Measurements from ENCODE around the gene CNKSR2. TPM values are rescaled to one million over a fixed set of nuclear protein-coding genes. Genes with fewer than 3 reads are reported as not detected.

The CNKSR2 gene
- total RNA-seq, 1 experiment from 2014 or later, result 11.3 TPM

GRCh38 chrX:21408307-21408706 is 34.1 kb downstream of the CNKSR2 start:
- ChIA-PET CTCF (no interaction called here), POLR2A (no interaction called here)
- H3K4me1 Mint-ChIP-seq, result peaks cover 12% of the 10 kb centered on the region
- H3K27me3 Mint-ChIP-seq (ENCODE audit: low read depth), result no peaks in the 10 kb centered on the region
- no peak overlapping the region for H3K4me3 Mint-ChIP-seq
- DNase-seq (ENCODE audit: low spot score), result no peak
- TF ChIP-seq ZNF671 (CRISPR knock-in tag; IDR thresholded peaks at IDR 0.05) (no peak), FOXP1 (CRISPR knock-in tag; IDR thresholded peaks at IDR 0.05; ENCODE audit: borderline replicate concordance) (no peak), ATF3 (CRISPR knock-in tag; conservative IDR thresholded peaks at IDR 0.05) (no peak), IRF2 (CRISPR knock-in tag; IDR thresholded peaks at IDR 0.05; ENCODE audit: borderline replicate concordance, low read depth) (no peak), TP53 (CRISPR knock-in tag; IDR thresholded peaks at IDR 0.05) (no peak), RORB (CRISPR knock-in tag; IDR thresholded peaks at IDR 0.05) (no peak), PRRX2 (CRISPR knock-in tag; IDR thresholded peaks at IDR 0.05) (no peak)
- no peak for ATAC-seq
- no peak overlapping the region for H3K27ac Mint-ChIP-seq
- H3K9me3 Mint-ChIP-seq, result no peaks in the 10 kb centered on the region
- no peaks in the 10 kb centered on the region for H3K36me3 Mint-ChIP-seq

- peaks cover 3% of the 10 kb centered on the region for H3K36me3 Mint-ChIP-seq
- peaks cover 12% of the 10 kb centered on the region for H3K4me1 Mint-ChIP-seq
- peaks cover 4% of the 10 kb centered on the region for H3K9me3 Mint-ChIP-seq
- CTCF ChIA-PET, result no interaction called here
- POLR2A ChIA-PET, result no interaction called here
- H3K27me3 Mint-ChIP-seq (ENCODE audit: low read depth), result no peaks in the 10 kb centered on the region
- no peak for ATAC-seq
- no peak overlapping the region for H3K4me3 Mint-ChIP-seq
- no peak overlapping the region for H3K27ac Mint-ChIP-seq
- DNase-seq (ENCODE audit: low spot score), result no peak
- TF ChIP-seq ATF2 (CRISPR knock-in tag; IDR thresholded peaks at IDR 0.05; ENCODE audit: borderline replicate concordance, low read depth) (no peak), ZNF396 (CRISPR knock-in tag; IDR thresholded peaks at IDR 0.05; ENCODE audit: borderline replicate concordance) (no peak), ELF4 (CRISPR knock-in tag; IDR thresholded peaks at IDR 0.05; ENCODE audit: low read depth) (no peak), ETV6 (CRISPR knock-in tag; IDR thresholded peaks at IDR 0.05) (no peak), E2F4 (CRISPR knock-in tag; IDR thresholded peaks at IDR 0.05; ENCODE audit: borderline replicate concordance, low read depth) (no peak), HMGA2 (CRISPR knock-in tag; IDR thresholded peaks at IDR 0.05) (no peak), ARID4B (CRISPR knock-in tag; IDR thresholded peaks at IDR 0.05; ENCODE audit: borderline replicate concordance) (no peak), IRF2 (CRISPR knock-in tag; IDR thresholded peaks at IDR 0.05; ENCODE audit: borderline replicate concordance, low read depth) (no peak), ZNF512 (CRISPR knock-in tag; IDR thresholded peaks at IDR 0.05; ENCODE audit: borderline replicate concordance) (no peak), NFE2L1 (CRISPR knock-in tag; IDR thresholded peaks at IDR 0.05) (no peak), ZNF121 (CRISPR knock-in tag; IDR thresholded peaks at IDR 0.05) (no peak), MLX (CRISPR knock-in tag; IDR thresholded peaks at IDR 0.05) (no peak), ATF6 (CRISPR knock-in tag; IDR thresholded peaks at IDR 0.05) (no peak), STAT6 (CRISPR knock-in tag; conservative IDR thresholded peaks at IDR 0.05; ENCODE audit: low read depth) (no peak), ATF1 (CRISPR knock-in tag; IDR thresholded peaks at IDR 0.05) (no peak), FOXP1 (CRISPR knock-in tag; IDR thresholded peaks at IDR 0.05; ENCODE audit: borderline replicate concordance) (no peak)
Observed at GRCh38 chrX:21408788-21409187, 34.6 kb downstream of the CNKSR2 start.

Measured in WTC11 (cell line).